HepG2 (cell line): ENCODE data around the gene TLR9. TPM values are rescaled to one million over a fixed set of nuclear protein-coding genes. Genes with fewer than 3 reads are reported as not detected.

ENCODE experiments used
- ATAC-seq: fragments of 200-7000 bp; cut with Tn5 transposase; 3 replicates; pipeline ENCODE4 v1.9.1; 2020; ENCODE audit warnings: mild to moderate bottlenecking, moderate library complexity
- BruUV-seq: library from RNA; stranded (reverse); fragments of 400-500 nt; replicated peaks from 2 replicates; lab custom pipeline; 2021; lab: Mats Ljungman, UMichigan
- CTCF ChIA-PET: fragments of 300-600 bp; formaldehyde crosslinking; extraction: SDS; loops from one replicate; lab custom pipeline; 2021; ENCODE audit warnings: low total read pairs, inconsistent platforms, low intra/inter-chr PET ratio; lab: Yijun Ruan, JAX
- POLR2A ChIA-PET: fragments of 350-600 bp; sonication (Branson Sonifier 250); formaldehyde crosslinking; loops from one replicate; lab custom pipeline; 2020; ENCODE audit warnings: antibody characterized with exemption, inconsistent platforms; lab: Yijun Ruan, JAX
- DNase-seq: peaks from one replicate; pipeline ENCODE4 v3.0.0-alpha.2; 2015; ENCODE audit warnings: low spot score
- FAIRE-seq: peaks from 3 replicates; lab custom pipeline; 2011; peaks lifted over from hg19 to GRCh38; lab: Jason Lieb, UNC
- H2AFZ ChIP-seq: one replicate; pipeline ENCODE4 v1.6.1; 2011; ENCODE audit warnings: low read length, inconsistent platforms
- H3K27ac ChIP-seq: fragments of 300-600 bp; 3 replicates; pipeline ENCODE4 v1.8.0; 2011; ENCODE audit warnings: mixed run types, mild to moderate bottlenecking, mixed read lengths, low read length, inconsistent platforms; ENCODE audit not compliant: insufficient read depth; ENCODE audit errors: extremely low read length
- H3K27me3 ChIP-seq, 2 experiments: fragments of 200-600 bp in 1 of 2; 2 replicates in 1 of 2; 3 replicates in 1 of 2; pipeline versions ENCODE4 v1.6.0 to v1.8.0; 2011; ENCODE audit warnings: low read length in 2 of 2, mild to moderate bottlenecking in 2 of 2, moderate library complexity in 2 of 2, inconsistent platforms in 1 of 2; ENCODE audit not compliant: insufficient read depth in 2 of 2, control insufficient read depth in 1 of 2
- H3K36me3 ChIP-seq, 2 experiments: fragments of 200-600 bp in 1 of 2; replicated peaks in 1 of 2; 2 replicates in 1 of 2; 3 replicates in 1 of 2; pipeline versions ENCODE4 v1.5.1 to v1.8.0; 2011; ENCODE audit warnings: low read length in 2 of 2, inconsistent platforms in 1 of 2; ENCODE audit not compliant: insufficient read depth in 2 of 2, control insufficient read depth in 1 of 2
- H3K4me1 ChIP-seq: 2 replicates; pipeline ENCODE4 v1.5.1; 2012; ENCODE audit warnings: low read length, inconsistent platforms; ENCODE audit not compliant: insufficient read depth
- H3K4me2 ChIP-seq: 2 replicates; pipeline ENCODE4 v1.6.0; 2011; ENCODE audit warnings: low read depth, low read length, inconsistent platforms
- H3K4me3 ChIP-seq, 3 experiments: fragments of 200-600 bp in 1 of 3; sonication (generic), shearing (Covaris generic) in 1 of 3; replicated peaks in 1 of 3; 2 replicates each; pipeline ENCODE4 v1.5.1; 2011 to 2016; ENCODE audit warnings: low read length in 3 of 3, inconsistent platforms in 2 of 3, low read depth in 2 of 3, mild to moderate bottlenecking in 2 of 3, control low read depth in 1 of 3, mixed read lengths in 1 of 3; ENCODE audit not compliant: insufficient read depth in 1 of 3
- H3K79me2 ChIP-seq: one replicate; pipeline ENCODE4 v1.6.1; 2011; ENCODE audit warnings: low read length, inconsistent platforms; ENCODE audit not compliant: insufficient read depth
- H3K9ac ChIP-seq: 2 replicates; pipeline ENCODE4 v1.6.0; 2011; ENCODE audit warnings: mild to moderate bottlenecking, low read depth, low read length, inconsistent platforms; ENCODE audit not compliant: insufficient read depth
- H3K9me3 ChIP-seq: 2 replicates; pipeline ENCODE4 v1.5.1; 2012; ENCODE audit warnings: mild to moderate bottlenecking, low read length
- H4K20me1 ChIP-seq: 2 replicates; pipeline ENCODE4 v1.6.0; 2011; ENCODE audit warnings: inconsistent platforms, mild to moderate bottlenecking, low read length, moderate library complexity; ENCODE audit not compliant: insufficient read depth
- ARHGAP35 ChIP-seq: sonication (generic); formaldehyde crosslinking; IDR thresholded peaks from 2 replicates; pipeline ENCODE4 v1.9.0; 2022; ENCODE audit warnings: mild to moderate bottlenecking, inconsistent platforms, moderate library complexity, missing genetic modification reagents, borderline replicate concordance
- FOXP1 ChIP-seq, 2 experiments: fragments of 450-650 bp in 1 of 2; IDR thresholded peaks; 2 replicates each; pipeline ENCODE4 v1.6.1; 2017 to 2018; ENCODE audit warnings: antibody characterized with exemption in 1 of 2
- HMG20B ChIP-seq: conservative IDR thresholded peaks from 2 replicates; pipeline ENCODE4 v1.6.1; 2016; ENCODE audit warnings: missing genetic modification reagents, missing compliant biosample characterization
- MIXL1 ChIP-seq: IDR thresholded peaks from 2 replicates; pipeline ENCODE4 v1.6.1; 2016
- PAWR ChIP-seq: sonication (generic); formaldehyde crosslinking; IDR thresholded peaks from 2 replicates; pipeline ENCODE4 v1.4.0; 2020; ENCODE audit warnings: missing genetic modification reagents, mild to moderate bottlenecking, borderline replicate concordance
- RBFOX2 ChIP-seq: fragments of 200-400 bp; formaldehyde crosslinking; IDR thresholded peaks from 2 replicates; pipeline ENCODE4 v1.6.1; 2017; ENCODE audit warnings: low read depth, mild to moderate bottlenecking, low read length
- RCOR2 ChIP-seq: IDR thresholded peaks from 2 replicates; pipeline ENCODE4 v1.6.1; 2016; ENCODE audit warnings: missing biosample characterization, missing genetic modification reagents
- RFXAP ChIP-seq: sonication (generic); formaldehyde crosslinking; IDR thresholded peaks from 2 replicates; pipeline ENCODE4 v1.4.0; 2020; ENCODE audit warnings: missing genetic modification reagents, borderline replicate concordance
- SMYD3 ChIP-seq: sonication (generic); formaldehyde crosslinking; IDR thresholded peaks from 2 replicates; pipeline ENCODE4 v1.8.1; 2023; ENCODE audit warnings: mild to moderate bottlenecking, missing genetic modification reagents
- TAF1 ChIP-seq: sonication (generic); formaldehyde crosslinking; IDR thresholded peaks from 2 replicates; pipeline ENCODE4 v1.4.0; 2020; ENCODE audit warnings: missing genetic modification reagents
- THAP11 ChIP-seq: IDR thresholded peaks from 2 replicates; pipeline ENCODE4 v1.6.1; 2016; ENCODE audit warnings: missing biosample characterization, missing genetic modification reagents
- ZNF367 ChIP-seq: sonication (generic); formaldehyde crosslinking; IDR thresholded peaks from 2 replicates; pipeline ENCODE4 v1.4.0; 2020; ENCODE audit warnings: missing genetic modification reagents, borderline replicate concordance
- ZNF530 ChIP-seq: sonication (generic); formaldehyde crosslinking; IDR thresholded peaks from 2 replicates; pipeline ENCODE4 v1.5.0; 2020; ENCODE audit warnings: low read depth, mild to moderate bottlenecking, missing genetic modification reagents
- WGBS: methylation state at CpG from one replicate; pipeline ENCODE4 v1.1.6; 2017; ENCODE audit warnings: low lambda C conversion rate; 5-methylcytosine and 5-hydroxymethylcytosine counted together
- in situ Hi-C: cut with HindIII; loops from 2 replicates; pipeline ENCODE4 v1.10.0; 2017; ENCODE audit warnings: low pct_unique_long_range_greater_than_20kb; ENCODE audit not compliant: extremely low pct_ligation_motif_present
- intact Hi-C: fragments of 100-400 bp; cut with micrococcal nuclease; formaldehyde crosslinking; loops from one replicate; pipeline ENCODE4 v1.10.0; 2022; ENCODE audit not compliant: unreplicated experiment
- polyA plus RNA-seq, 8 experiments: library from polyadenylated mRNA; depleted of rRNA in 3 of 8; stranded (reverse) in 7 of 8; unstranded in 1 of 8; fragments of >200 nt; fragmentation: Illumina TruSeq in 4 of 8; extraction: Trizol in 4 of 8; gene quantifications; 2 replicates each; pipeline versions ENCODE4 v1.2.1 to v1.2.3, GENCODE V29; 2011 to 2016; ENCODE audit warnings: low read depth in 4 of 8, missing spikeins in 1 of 8, mixed read lengths in 1 of 8; ENCODE audit not compliant: insufficient read depth in 1 of 8
- total RNA-seq, 5 experiments: library from RNA; depleted of rRNA; stranded (reverse); fragments of >200 nt; fragmentation: Illumina TruSeq; extraction: Trizol; gene quantifications; 2 replicates each; pipeline ENCODE4 v1.2.3, GENCODE V29; 2016; ENCODE audit warnings: low read depth in 1 of 5
- TF ChIP-seq, protein P1 (sequence below): sonication (generic); formaldehyde crosslinking; IDR thresholded peaks from 2 replicates; pipeline ENCODE4 v1.8.1; 2023; ENCODE audit warnings: missing genetic modification reagents, mild to moderate bottlenecking, borderline replicate concordance
- TF ChIP-seq, protein P2 (sequence below): sonication (generic); formaldehyde crosslinking; IDR thresholded peaks from 2 replicates; pipeline ENCODE4 v1.5.1; 2020; ENCODE audit warnings: missing genetic modification reagents, mild to moderate bottlenecking, borderline replicate concordance
- TF ChIP-seq, protein P3 (sequence below): sonication (generic); formaldehyde crosslinking; IDR thresholded peaks from 2 replicates; pipeline ENCODE4 v1.5.1; 2020; ENCODE audit warnings: mild to moderate bottlenecking, missing genetic modification reagents, moderate library complexity
- TF ChIP-seq, protein P4 (sequence below): sonication (generic); formaldehyde crosslinking; IDR thresholded peaks from 2 replicates; pipeline ENCODE4 v1.4.0; 2020; ENCODE audit warnings: mild to moderate bottlenecking, missing genetic modification reagents
- TF ChIP-seq, protein P5 (sequence below): sonication (generic); formaldehyde crosslinking; IDR thresholded peaks from 2 replicates; pipeline ENCODE4 v1.4.0; 2020; ENCODE audit warnings: mild to moderate bottlenecking, missing genetic modification reagents

The TLR9 gene
- total and polyA plus RNA-seq, 2 of the 13 experiments (the other 11 are each of a cell fraction or from before 2014, with no cell fraction given) = not detected

DNA sequence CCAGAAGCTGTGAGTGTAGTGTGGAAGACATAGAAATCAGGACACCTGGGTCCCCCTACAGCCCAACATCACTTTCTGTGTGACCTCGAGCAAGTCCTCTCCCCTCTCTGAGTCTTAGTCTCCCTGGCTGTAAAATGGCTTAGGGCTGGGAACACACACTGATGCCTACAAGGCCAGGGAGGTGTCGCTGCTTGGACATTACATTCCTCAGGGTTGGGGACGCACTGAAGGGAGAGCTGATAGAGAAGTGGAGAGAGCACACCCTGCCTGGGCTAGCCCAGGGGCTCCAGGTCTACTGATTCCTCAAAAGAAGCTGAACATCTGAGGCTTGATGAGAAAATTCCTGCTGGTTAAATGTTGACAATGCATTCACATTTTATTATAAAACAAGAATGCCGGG lies 33.8 kb downstream of the TLR9 start:
- H2AFZ ChIP-seq = no peak overlapping the region
- TF ChIP-seq, protein P1, sequence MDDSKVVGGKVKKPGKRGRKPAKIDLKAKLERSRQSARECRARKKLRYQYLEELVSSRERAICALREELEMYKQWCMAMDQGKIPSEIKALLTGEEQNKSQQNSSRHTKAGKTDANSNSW (CRISPR knock-in tag) = no peak
- TF ChIP-seq RBFOX2 = no peak
- TF ChIP-seq HMG20B (CRISPR knock-in tag) = no peak
- TF ChIP-seq ZNF530 (CRISPR knock-in tag) = no peak
- TF ChIP-seq MIXL1 (CRISPR knock-in tag) = no peak
- TF ChIP-seq RFXAP = no peak
- no peak for TF ChIP-seq ZNF367
- TF ChIP-seq FOXP1 (IDR thresholded peaks at IDR 0.05) = no peak
- no peak for TF ChIP-seq FOXP1 (CRISPR knock-in tag; IDR thresholded peaks at IDR 0.05)
- TF ChIP-seq, protein P2, sequence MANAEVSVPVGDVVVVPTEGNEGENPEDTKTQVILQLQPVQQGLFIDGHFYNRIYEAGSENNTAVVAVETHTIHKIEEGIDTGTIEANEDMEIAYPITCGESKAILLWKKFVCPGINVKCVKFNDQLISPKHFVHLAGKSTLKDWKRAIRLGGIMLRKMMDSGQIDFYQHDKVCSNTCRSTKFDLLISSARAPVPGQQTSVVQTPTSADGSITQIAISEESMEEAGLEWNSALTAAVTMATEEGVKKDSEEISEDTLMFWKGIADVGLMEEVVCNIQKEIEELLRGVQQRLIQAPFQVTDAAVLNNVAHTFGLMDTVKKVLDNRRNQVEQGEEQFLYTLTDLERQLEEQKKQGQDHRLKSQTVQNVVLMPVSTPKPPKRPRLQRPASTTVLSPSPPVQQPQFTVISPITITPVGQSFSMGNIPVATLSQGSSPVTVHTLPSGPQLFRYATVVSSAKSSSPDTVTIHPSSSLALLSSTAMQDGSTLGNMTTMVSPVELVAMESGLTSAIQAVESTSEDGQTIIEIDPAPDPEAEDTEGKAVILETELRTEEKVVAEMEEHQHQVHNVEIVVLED = no peak
- no peak for TF ChIP-seq THAP11 (CRISPR knock-in tag)
- TF ChIP-seq, protein P3, sequence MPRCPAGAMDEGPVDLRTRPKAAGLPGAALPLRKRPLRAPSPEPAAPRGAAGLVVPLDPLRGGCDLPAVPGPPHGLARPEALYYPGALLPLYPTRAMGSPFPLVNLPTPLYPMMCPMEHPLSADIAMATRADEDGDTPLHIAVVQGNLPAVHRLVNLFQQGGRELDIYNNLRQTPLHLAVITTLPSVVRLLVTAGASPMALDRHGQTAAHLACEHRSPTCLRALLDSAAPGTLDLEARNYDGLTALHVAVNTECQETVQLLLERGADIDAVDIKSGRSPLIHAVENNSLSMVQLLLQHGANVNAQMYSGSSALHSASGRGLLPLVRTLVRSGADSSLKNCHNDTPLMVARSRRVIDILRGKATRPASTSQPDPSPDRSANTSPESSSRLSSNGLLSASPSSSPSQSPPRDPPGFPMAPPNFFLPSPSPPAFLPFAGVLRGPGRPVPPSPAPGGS (CRISPR knock-in tag) = no peak
- TF ChIP-seq PAWR (CRISPR knock-in tag) = no peak
- TF ChIP-seq, protein P4, sequence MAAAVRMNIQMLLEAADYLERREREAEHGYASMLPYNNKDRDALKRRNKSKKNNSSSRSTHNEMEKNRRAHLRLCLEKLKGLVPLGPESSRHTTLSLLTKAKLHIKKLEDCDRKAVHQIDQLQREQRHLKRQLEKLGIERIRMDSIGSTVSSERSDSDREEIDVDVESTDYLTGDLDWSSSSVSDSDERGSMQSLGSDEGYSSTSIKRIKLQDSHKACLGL (CRISPR knock-in tag) = no peak
- TF ChIP-seq RCOR2 (CRISPR knock-in tag) = no peak
- TF ChIP-seq ARHGAP35 (CRISPR knock-in tag) = no peak
- TF ChIP-seq, protein P5, sequence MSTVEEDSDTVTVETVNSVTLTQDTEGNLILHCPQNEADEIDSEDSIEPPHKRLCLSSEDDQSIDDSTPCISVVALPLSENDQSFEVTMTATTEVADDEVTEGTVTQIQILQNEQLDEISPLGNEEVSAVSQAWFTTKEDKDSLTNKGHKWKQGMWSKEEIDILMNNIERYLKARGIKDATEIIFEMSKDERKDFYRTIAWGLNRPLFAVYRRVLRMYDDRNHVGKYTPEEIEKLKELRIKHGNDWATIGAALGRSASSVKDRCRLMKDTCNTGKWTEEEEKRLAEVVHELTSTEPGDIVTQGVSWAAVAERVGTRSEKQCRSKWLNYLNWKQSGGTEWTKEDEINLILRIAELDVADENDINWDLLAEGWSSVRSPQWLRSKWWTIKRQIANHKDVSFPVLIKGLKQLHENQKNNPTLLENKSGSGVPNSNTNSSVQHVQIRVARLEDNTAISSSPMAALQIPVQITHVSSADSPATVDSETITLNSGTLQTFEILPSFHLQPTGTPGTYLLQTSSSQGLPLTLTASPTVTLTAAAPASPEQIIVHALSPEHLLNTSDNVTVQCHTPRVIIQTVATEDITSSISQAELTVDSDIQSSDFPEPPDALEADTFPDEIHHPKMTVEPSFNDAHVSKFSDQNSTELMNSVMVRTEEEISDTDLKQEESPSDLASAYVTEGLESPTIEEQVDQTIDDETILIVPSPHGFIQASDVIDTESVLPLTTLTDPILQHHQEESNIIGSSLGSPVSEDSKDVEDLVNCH (CRISPR knock-in tag) = no peak
- TF ChIP-seq TAF1 (CRISPR knock-in tag) = no peak
- no peak for TF ChIP-seq SMYD3 (CRISPR knock-in tag)

More for the DNA sequence above, 33.8 kb downstream of the TLR9 start:
- Histone ChIP-seq H4K20me1 (no peaks in the 10 kb centered on the region), H3K79me2 (no peaks in the 10 kb centered on the region), H3K27me3 (peaks cover 0 to 8% of the 10 kb centered on the region in 2 experiments; a peak in 1 of 5 replicates), H3K9ac (no peak overlapping the region), H3K4me3 (no peak overlapping the region), H3K4me2 (no peak overlapping the region), H3K9me3 (no peaks in the 10 kb centered on the region), H3K36me3 (no peaks in the 10 kb centered on the region), H3K4me1 (peaks cover 51% of the 10 kb centered on the region), H3K27ac (no peak overlapping the region)
- ATAC-seq (no peak), DNase-seq (no peak), FAIRE-seq (no peak)
- BruUV-seq = no TSS peak
- in situ Hi-C loops (no loop called here), intact Hi-C loops (no loop called here)
- WGBS = 23% methylated on average over 4 of the region's 4 CpGs
- POLR2A ChIA-PET = interaction anchor here (1.6 kb wide), 1 partner anchor 10 kb away, joined by 3 read pairs; no protein-coding TSS in a partner anchor
- CTCF ChIA-PET = no interaction called here
